Stomach (tissue), 9 donors: ENCODE results near the gene SESN1. TPM values are rescaled to one million over a fixed set of nuclear protein-coding genes. Genes with fewer than 3 reads are reported as not detected.

Experiments used
- DNase-seq, 2 donors: peaks; one replicate each; pipeline versions ENCODE4 v3.0.0 to v3.0.0-alpha.2; 2013 to 2019
- H3K27ac ChIP-seq, 5 donors: fragments of 200-600 bp in 4 of 5; sonication (generic) in 4 of 5; one replicate each; pipeline ENCODE4 v1.5.1; 2013 to 2019; ENCODE audit warnings: mild to moderate bottlenecking in 1 of 5, moderate library complexity in 1 of 5
- H3K27me3 ChIP-seq, 3 donors: fragments of 200-600 bp; sonication (generic); one replicate each; pipeline ENCODE4 v1.5.1; 2017 to 2019; ENCODE audit warnings: mixed run types in 1 of 3
- H3K36me3 ChIP-seq, 4 donors: fragments of 200-600 bp; sonication (generic); 1 replicate in 3 of 4; 2 replicates in 1 of 4; pipeline ENCODE4 v1.5.1; 2016 to 2019
- H3K4me1 ChIP-seq, 4 donors: fragments of 200-600 bp; sonication (generic); one replicate each; pipeline ENCODE4 v1.5.1; 2016 to 2019
- H3K4me3 ChIP-seq, 4 donors: fragments of 200-600 bp; sonication (generic) in 3 of 4; one replicate each; pipeline ENCODE4 v1.5.1; 2016 to 2019; ENCODE audit warnings: mild to moderate bottlenecking in 1 of 4
- H3K9me3 ChIP-seq, 4 donors: fragments of 200-600 bp; sonication (generic); one replicate each; pipeline ENCODE4 v1.5.1; 2016 to 2019
- CTCF ChIP-seq, 7 experiments: fragments of 450-650 bp in 4 of 7; fragments of 200-600 bp in 3 of 7; sonication (generic) in 3 of 7; IDR thresholded peaks; one replicate each; pipeline ENCODE4 v1.5.1; 2016 to 2019; ENCODE audit warnings: antibody characterized with exemption in 7 of 7, control low read depth in 2 of 7, mild to moderate bottlenecking in 1 of 7
- EP300 ChIP-seq: sonication (generic); formaldehyde crosslinking; IDR thresholded peaks from one replicate; pipeline ENCODE4 v1.6.1; 2017; ENCODE audit warnings: antibody characterized with exemption
- POLR2A ChIP-seq, 4 donors: fragments of 450-650 bp; IDR thresholded peaks; one replicate each; pipeline ENCODE4 v1.6.1; 2016; ENCODE audit warnings: antibody characterized with exemption in 4 of 4, control low read depth in 2 of 4, mild to moderate bottlenecking in 1 of 4, moderate library complexity in 1 of 4
- POLR2AphosphoS5 ChIP-seq, 3 donors: sonication (generic); formaldehyde crosslinking; IDR thresholded peaks; one replicate each; pipeline ENCODE4 v1.6.1; 2016; ENCODE audit warnings: antibody characterized with exemption in 3 of 3
- WGBS, 5 donors: extraction: QIAGEN DNeasy Blood & Tissue Kit in 3 of 5; methylation state at CpG; one replicate each; pipeline versions ENCODE4 v1.1.5 to v1.1.7; 2013 to 2018; 5-methylcytosine and 5-hydroxymethylcytosine counted together
- intact Hi-C: fragments of 100-400 bp; cut with DNase I; formaldehyde crosslinking; loops from one replicate; pipeline ENCODE4 v1.15.1; 2023; ENCODE audit warnings: low total_unique reads
- polyA plus RNA-seq, 3 donors: library from polyadenylated mRNA; stranded (reverse); fragments of 200-250 nt; gene quantifications; one replicate each; pipeline ENCODE4 v1.2.3, GENCODE V29; 2013
- total RNA-seq, 5 donors: library from RNA; depleted of rRNA; stranded (reverse); fragments of >200 nt; gene quantifications; one replicate each; pipeline versions ENCODE4 v1.1.0 to v1.2.3, GENCODE V29; 2014 to 2016
- donor health status: healthy with polysubstance abuse.
- donor health status: Bipolar disorder and iron deficiency.
- donor health status: healthy.

Gene SESN1
- total and polyA plus RNA-seq, 8 donors = 11.0 to 201 (median 33.3) TPM

GRCh38 chr6:108959972-108960582 is 134.6 kb downstream of the SESN1 start:
- no peak for TF ChIP-seq POLR2A (IDR thresholded peaks at IDR 0.05)
- no peak for TF ChIP-seq CTCF (IDR thresholded peaks at IDR 0.05)
- TF ChIP-seq EP300 = no peak
- TF ChIP-seq POLR2AphosphoS5 (IDR thresholded peaks at IDR 0.05) = no peak
- H3K27ac ChIP-seq = peak overlapping the region in 1 of 5 donors; percentile 35
- H3K27me3 ChIP-seq = no peaks in the 10 kb centered on the region
- peaks cover 0 to 20% (median 9%) of the 10 kb centered on the region in 4 donors for H3K4me1 ChIP-seq
- DNase-seq = no peak
- H3K36me3 ChIP-seq = no peaks in the 10 kb centered on the region
- intact Hi-C loops = no loop called here
- no peaks in the 10 kb centered on the region for H3K9me3 ChIP-seq
- no peak overlapping the region for H3K4me3 ChIP-seq
- 74 to 90% (median 86%) methylated on average over 10 of the region's 10 CpGs for WGBS, 5 donors

GRCh38 chr6:108958900-108959770 is 135.5 kb downstream of the SESN1 start:
- no peak for DNase-seq
- TF ChIP-seq EP300 = no peak
- no peak for TF ChIP-seq POLR2A (IDR thresholded peaks at IDR 0.05)
- TF ChIP-seq POLR2AphosphoS5 (IDR thresholded peaks at IDR 0.05) = no peak
- no peak for TF ChIP-seq CTCF (IDR thresholded peaks at IDR 0.05)

GRCh38 chr6:108957221-108957620 is 137.4 kb downstream of the SESN1 start:
- Histone ChIP-seq H3K36me3 (no peaks in the 10 kb centered on the region), H3K27ac (no peak overlapping the region), H3K4me3 (no peak overlapping the region), H3K4me1 (peaks cover 0 to 20% (median 9%) of the 10 kb centered on the region in 4 donors), H3K9me3 (no peaks in the 10 kb centered on the region), H3K27me3 (no peaks in the 10 kb centered on the region)
- DNase-seq = no peak
- TF ChIP-seq CTCF (IDR thresholded peaks at IDR 0.05) = no peak
- TF ChIP-seq EP300 = no peak
- TF ChIP-seq POLR2A (IDR thresholded peaks at IDR 0.05) = no peak
- TF ChIP-seq POLR2AphosphoS5 (IDR thresholded peaks at IDR 0.05) = no peak
- WGBS, 5 donors = 48 to 85% (median 59%) methylated on average over 4 of the region's 4 CpGs
- intact Hi-C loops = no loop called here

More at GRCh38 chr6:108958900-108959770, 135.5 kb downstream of the SESN1 start:
- Histone ChIP-seq H3K36me3 (no peaks in the 10 kb centered on the region), H3K4me1 (peaks cover 0 to 20% (median 9%) of the 10 kb centered on the region in 4 donors), H3K4me3 (no peak overlapping the region), H3K27ac (no peak overlapping the region), H3K9me3 (no peaks in the 10 kb centered on the region), H3K27me3 (no peaks in the 10 kb centered on the region)
- 88 to 92% (median 89%) methylated on average over 10 of the region's 10 CpGs for WGBS, 5 donors
- intact Hi-C loops = no loop called here

GRCh38 chr6:108955329-108955949 is 139.2 kb downstream of the SESN1 start:
- DNase-seq = no peak
- no peaks in the 10 kb centered on the region for H3K9me3 ChIP-seq
- WGBS, 5 donors = 80 to 86% (median 84%) methylated on average over 15 of the region's 15 CpGs
- H3K36me3 ChIP-seq = no peaks in the 10 kb centered on the region
- no peak overlapping the region for H3K4me3 ChIP-seq
- peaks cover 6 to 32% (median 15%) of the 10 kb centered on the region in 4 donors for H3K4me1 ChIP-seq
- TF ChIP-seq POLR2A (IDR thresholded peaks at IDR 0.05) (no peak), CTCF (IDR thresholded peaks at IDR 0.05) (no peak), EP300 (no peak), POLR2AphosphoS5 (IDR thresholded peaks at IDR 0.05) (no peak)
- H3K27me3 ChIP-seq = no peaks in the 10 kb centered on the region
- intact Hi-C loops = no loop called here
- H3K27ac ChIP-seq = no peak overlapping the region
